Lung (tissue), 12 donors: Measurements from ENCODE around the gene ART4. TPM values are rescaled to one million over a fixed set of nuclear protein-coding genes. Genes with fewer than 3 reads are reported as not detected.
A peak's percentile ranks its signal among the peaks of the same experiment; 100 is the strongest.

Experiments
- ATAC-seq: fragments of 200-7000 bp; cut with Tn5 transposase; one replicate; pipeline ENCODE4 v1.9.1; 2020; ENCODE audit warnings: moderate number of reproducible peaks; ENCODE audit not compliant: insufficient read depth, low FRiP score
- DNase-seq, 3 donors: peaks; one replicate each; pipeline ENCODE4 v3.0.0-alpha.2; 2013 to 2017
- H3K27ac ChIP-seq, 2 donors: one replicate each; pipeline ENCODE4 v1.5.1; 2013; ENCODE audit warnings: mild to moderate bottlenecking in 2 of 2, moderate library complexity in 2 of 2, control low read depth in 1 of 2, inconsistent platforms in 1 of 2, low read depth in 1 of 2, low read length in 1 of 2
- H3K27me3 ChIP-seq, 3 donors: one replicate each; pipeline ENCODE4 v1.5.1; 2013; ENCODE audit warnings: low read length in 2 of 3; ENCODE audit not compliant: control insufficient read depth in 3 of 3, insufficient read depth in 3 of 3
- H3K36me3 ChIP-seq, 4 donors: one replicate each; pipeline ENCODE4 v1.5.1; 2013; ENCODE audit warnings: low read length in 4 of 4, mild to moderate bottlenecking in 1 of 4, moderate library complexity in 1 of 4; ENCODE audit not compliant: control insufficient read depth in 4 of 4, insufficient read depth in 4 of 4
- H3K4me1 ChIP-seq, 5 donors: one replicate each; pipeline ENCODE4 v1.5.1; 2013; ENCODE audit warnings: low read length in 5 of 5, mild to moderate bottlenecking in 2 of 5, moderate library complexity in 1 of 5; ENCODE audit not compliant: control insufficient read depth in 5 of 5, insufficient read depth in 5 of 5
- H3K4me3 ChIP-seq: one replicate; pipeline ENCODE4 v1.5.1; 2013; ENCODE audit warnings: mild to moderate bottlenecking, control low read depth, moderate library complexity
- H3K9ac ChIP-seq, 2 donors: one replicate each; pipeline ENCODE4 v1.5.1; 2013; ENCODE audit warnings: low read length in 2 of 2, control low read depth in 1 of 2; ENCODE audit not compliant: insufficient read depth in 1 of 2
- H3K9me3 ChIP-seq, 4 donors: one replicate each; pipeline ENCODE4 v1.5.1; 2013; ENCODE audit warnings: low read length in 3 of 4, mild to moderate bottlenecking in 1 of 4, moderate library complexity in 1 of 4; ENCODE audit not compliant: control insufficient read depth in 4 of 4, insufficient read depth in 3 of 4
- WGBS, 2 donors: extraction: QIAGEN DNeasy Blood & Tissue Kit; methylation state at CpG; one replicate each; pipeline ENCODE4 v1.1.7; 2013; 5-methylcytosine and 5-hydroxymethylcytosine counted together
- polyA plus RNA-seq, 2 donors: library from polyadenylated mRNA; stranded (reverse); fragments of 200-250 nt; gene quantifications; one replicate each; pipeline ENCODE4 v1.2.1, GENCODE V29; 2013
- total RNA-seq, 2 donors: library from RNA; depleted of rRNA in 1 of 2; stranded (reverse); fragments of >200 nt in 1 of 2; gene quantifications; one replicate each; pipeline ENCODE4 v1.2.1, GENCODE V29; 2014 to 2021
- TF ChIP-seq, protein P1 (sequence below): IDR thresholded peaks from 2 replicates; pipeline ENCODE4 v1.5.1; 2012; ENCODE audit warnings: mild to moderate bottlenecking; ENCODE audit errors: control extremely low read depth, extremely low read depth
- donor health status: control.
- donor health status: control.
- donor health status: Bipolar disorder and iron deficiency.
- donor health status: healthy.
- donor health status: DM: yes; HTN: yes; CAD: no.

Gene ART4
- total and polyA plus RNA-seq, 4 donors = 0.76 to 3.1 (median 0.92) TPM

DNA sequence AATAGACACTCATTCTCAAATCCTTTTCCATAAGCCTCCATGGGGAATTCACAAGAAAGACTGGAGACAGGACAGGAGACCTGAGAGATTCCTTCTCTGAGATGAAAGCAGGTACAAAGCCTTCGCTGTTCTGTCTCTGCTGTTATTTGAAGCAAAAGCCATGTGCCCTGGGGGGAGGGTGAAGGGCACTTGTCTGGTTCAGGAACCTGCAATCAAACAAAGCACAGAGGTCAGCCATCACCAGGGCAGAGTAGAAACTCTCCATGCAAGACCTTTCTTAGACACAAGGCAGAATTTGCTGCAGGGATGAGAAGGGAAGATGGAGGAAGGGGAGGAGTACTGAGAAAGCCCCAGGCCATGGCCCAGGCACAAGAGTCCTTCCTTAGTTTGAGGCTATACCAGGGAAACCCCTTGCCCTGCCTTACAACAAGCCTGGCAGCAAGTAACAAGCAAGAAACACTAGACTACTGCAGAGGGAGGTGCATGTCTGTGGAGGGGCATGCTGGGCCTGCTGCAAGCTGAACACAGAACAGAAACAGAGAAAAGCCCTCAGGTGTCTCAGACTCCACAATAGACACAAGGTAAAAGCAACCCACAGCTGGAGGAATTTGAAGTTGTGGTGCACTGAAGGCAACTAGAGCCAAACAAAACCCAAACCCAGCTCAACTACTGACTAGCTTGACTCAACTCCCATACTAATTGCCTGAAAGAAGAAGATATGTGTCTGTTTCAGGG is 7.8 kb upstream of the ART4 start:
- 0 to 100% methylated on average over 1 of the region's 1 CpG for WGBS, 2 donors
- no peaks in the 10 kb centered on the region for H3K36me3 ChIP-seq
- no peak for DNase-seq
- H3K4me1 ChIP-seq = peaks cover 4 to 28% (median 7%) of the 10 kb centered on the region in 5 donors
- H3K27ac ChIP-seq = no peak overlapping the region
- H3K9me3 ChIP-seq = no peaks in the 10 kb centered on the region
- H3K9ac ChIP-seq = no peak overlapping the region
- ATAC-seq = no peak
- TF ChIP-seq, protein P1, sequence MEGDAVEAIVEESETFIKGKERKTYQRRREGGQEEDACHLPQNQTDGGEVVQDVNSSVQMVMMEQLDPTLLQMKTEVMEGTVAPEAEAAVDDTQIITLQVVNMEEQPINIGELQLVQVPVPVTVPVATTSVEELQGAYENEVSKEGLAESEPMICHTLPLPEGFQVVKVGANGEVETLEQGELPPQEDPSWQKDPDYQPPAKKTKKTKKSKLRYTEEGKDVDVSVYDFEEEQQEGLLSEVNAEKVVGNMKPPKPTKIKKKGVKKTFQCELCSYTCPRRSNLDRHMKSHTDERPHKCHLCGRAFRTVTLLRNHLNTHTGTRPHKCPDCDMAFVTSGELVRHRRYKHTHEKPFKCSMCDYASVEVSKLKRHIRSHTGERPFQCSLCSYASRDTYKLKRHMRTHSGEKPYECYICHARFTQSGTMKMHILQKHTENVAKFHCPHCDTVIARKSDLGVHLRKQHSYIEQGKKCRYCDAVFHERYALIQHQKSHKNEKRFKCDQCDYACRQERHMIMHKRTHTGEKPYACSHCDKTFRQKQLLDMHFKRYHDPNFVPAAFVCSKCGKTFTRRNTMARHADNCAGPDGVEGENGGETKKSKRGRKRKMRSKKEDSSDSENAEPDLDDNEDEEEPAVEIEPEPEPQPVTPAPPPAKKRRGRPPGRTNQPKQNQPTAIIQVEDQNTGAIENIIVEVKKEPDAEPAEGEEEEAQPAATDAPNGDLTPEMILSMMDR = no peak
- H3K27me3 ChIP-seq = no peaks in the 10 kb centered on the region
- no peak overlapping the region for H3K4me3 ChIP-seq

DNA sequence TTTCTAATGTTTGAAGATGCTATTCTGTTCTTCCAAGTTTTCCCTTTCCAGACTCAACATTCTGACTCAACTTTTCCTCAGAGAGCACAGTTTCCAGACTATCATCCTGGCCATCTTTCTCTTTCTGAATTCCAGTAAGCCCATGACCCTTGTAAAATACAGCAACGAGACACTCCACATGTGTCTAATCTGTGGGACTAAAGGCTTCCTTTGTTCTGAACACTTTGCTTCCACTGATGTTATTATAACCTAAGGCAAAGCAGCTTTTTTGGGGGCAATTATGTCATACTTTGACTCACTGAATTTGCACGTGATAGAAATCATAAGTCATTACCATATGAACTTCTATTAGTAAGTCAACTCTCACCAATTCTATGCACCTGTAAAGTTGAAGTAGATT is 6.3 kb upstream of the ART4 start:
- Histone ChIP-seq H3K27ac (no peak overlapping the region), H3K4me1 (peaks cover 6 to 23% (median 7%) of the 10 kb centered on the region in 5 donors), H3K9me3 (no peaks in the 10 kb centered on the region), H3K27me3 (no peaks in the 10 kb centered on the region), H3K4me3 (no peak overlapping the region), H3K9ac (no peak overlapping the region), H3K36me3 (no peaks in the 10 kb centered on the region)
- DNase-seq (no peak), ATAC-seq (no peak)
- TF ChIP-seq, protein P1 = no peak
- 82 to 89% methylated on average over 2 of the region's 2 CpGs for WGBS, 2 donors

DNA sequence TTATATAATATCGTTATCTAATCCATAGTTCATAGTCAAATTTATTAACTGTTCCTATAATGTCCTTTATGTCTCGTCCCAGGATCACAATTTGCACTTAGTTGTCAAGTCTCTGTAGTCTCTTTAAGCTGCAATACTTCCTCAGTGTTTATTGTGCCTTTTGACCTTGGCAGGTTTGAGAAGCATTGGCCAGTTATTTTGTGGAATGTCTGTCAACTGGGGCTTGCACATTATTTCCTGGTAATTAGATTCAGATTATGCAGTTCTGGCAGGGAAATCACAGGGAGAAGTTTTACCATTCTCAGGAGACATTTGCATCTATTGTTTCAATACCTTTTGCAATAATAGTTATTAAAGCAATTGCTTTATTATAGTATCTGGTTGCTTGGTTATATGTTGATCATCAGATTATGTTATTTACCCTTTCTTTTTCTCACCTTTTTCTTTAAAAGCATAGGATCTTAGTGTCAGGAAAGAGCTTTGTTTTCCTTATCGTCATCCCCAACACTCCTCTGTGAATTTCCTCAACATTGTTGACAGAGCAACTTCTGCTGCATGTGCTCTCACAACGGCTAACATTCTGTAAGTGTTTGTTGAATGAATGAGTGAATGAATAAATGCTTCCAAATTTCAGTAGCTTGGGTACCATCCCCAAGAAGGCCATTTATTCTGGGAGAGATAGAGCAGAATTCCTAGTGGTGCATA is 3.7 kb upstream of the ART4 start:
- Histone ChIP-seq H3K4me1 (peaks cover 7 to 22% (median 12%) of the 10 kb centered on the region in 5 donors), H3K27ac (peak overlapping the region in 1 of 2 donors; percentile 53), H3K4me3 (no peak overlapping the region), H3K9me3 (no peaks in the 10 kb centered on the region), H3K36me3 (no peaks in the 10 kb centered on the region), H3K27me3 (no peaks in the 10 kb centered on the region), H3K9ac (no peak overlapping the region)
- ATAC-seq (no peak), DNase-seq (peak in 2 of 3 donors; percentile 56 to 67)
- TF ChIP-seq, protein P1 = no peak
- 41 to 69% methylated on average over 4 of the region's 4 CpGs for WGBS, 2 donors
